ENCODE data around the gene PAM16. TPM values are rescaled to one million over a fixed set of nuclear protein-coding genes. Genes with fewer than 3 reads are reported as not detected.

The PAM16 gene
- total and polyA plus RNA-seq, 4 donors: 14.0 to 70.5 (median 29.6) TPM

- Histone ChIP-seq H3K27me3 (ENCODE audit: control insufficient read depth in 4 of 4, insufficient read depth in 4 of 4, low read length in 3 of 4) (no peaks in the 10 kb centered on the region), H3K9ac (ENCODE audit: low read depth in 1 of 2, low read length in 2 of 2) (no peak overlapping the region), H3K4me1 (ENCODE audit: control insufficient read depth in 4 of 4, insufficient read depth in 4 of 4, low read length in 3 of 4) (peaks cover 12 to 51% (median 36%) of the 10 kb centered on the region in 4 donors), H3K27ac (ENCODE audit: low read depth in 1 of 2, low read length in 2 of 2) (peak overlapping the region; percentile 79 to 94), H3K4me3 (ENCODE audit: low read depth in 1 of 3, low read length in 3 of 3) (no peak overlapping the region), H3K36me3 (ENCODE audit: control insufficient read depth in 4 of 4, insufficient read depth in 3 of 4, low read depth in 1 of 4, low read length in 3 of 4) (peaks cover 0 to 4% (median 0%) of the 10 kb centered on the region in 4 donors), H3K9me3 (ENCODE audit: control insufficient read depth in 4 of 4, low read length in 3 of 4) (no peaks in the 10 kb centered on the region)
- WGBS: 28% methylated on average over 14 of the region's 14 CpGs
- DNase-seq (ENCODE audit: low spot score): no peak
- TF ChIP-seq MAX (IDR thresholded peaks at IDR 0.05) (no peak), CTCF (IDR thresholded peaks at IDR 0.05; ENCODE audit: low read depth, low read length, missing input control) (no peak), ATF3 (IDR thresholded peaks at IDR 0.05) (no peak), GABPA (IDR thresholded peaks at IDR 0.05 in 1 of 2, conservative IDR thresholded peaks at IDR 0.05 in 1 of 2) (no peak), YY1 (IDR thresholded peaks at IDR 0.05) (peak; percentile 78), SP1 (IDR thresholded peaks at IDR 0.05) (peak; percentile 69), ZBTB33 (IDR thresholded peaks at IDR 0.05) (no peak), EGR1 (IDR thresholded peaks at IDR 0.05; ENCODE audit: low read depth in 2 of 2) (no peak), REST (IDR thresholded peaks at IDR 0.05) (no peak), RAD21 (IDR thresholded peaks at IDR 0.05) (peak in 1 of 2 donors; percentile 18), RXRA (IDR thresholded peaks at IDR 0.05) (peak; percentile 47 to 70), TAF1 (conservative IDR thresholded peaks at IDR 0.05) (no peak), JUND (IDR thresholded peaks at IDR 0.05) (peak; percentile 72 to 76), HNF4G (IDR thresholded peaks at IDR 0.05) (no peak), FOXA1 (IDR thresholded peaks at IDR 0.05) (peak; percentile 99), NR2F2 (IDR thresholded peaks at IDR 0.05) (no peak), HNF4A (conservative IDR thresholded peaks at IDR 0.05) (peak; percentile 25 to 58), FOXA2 (IDR thresholded peaks at IDR 0.05) (peak; percentile 99)
Measured at GRCh38 chr16:4345836-4346781, 5.0 kb downstream of the PAM16 start.
